Aorta (tissue), 5 donors: ENCODE data around the gene AMFR. TPM values are rescaled to one million over a fixed set of nuclear protein-coding genes. Genes with fewer than 3 reads are reported as not detected.

Experiments
- ATAC-seq: fragments of 200-7000 bp; cut with Tn5 transposase; one replicate; pipeline ENCODE4 v1.9.1; 2022; ENCODE audit warnings: moderate library complexity; ENCODE audit not compliant: low FRiP score
- DNase-seq, 2 donors: peaks; one replicate each; pipeline ENCODE4 v3.0.0-alpha.2; 2020
- H3K27ac ChIP-seq, 2 donors: one replicate each; pipeline ENCODE4 v1.5.1; 2013; ENCODE audit warnings: low read length in 2 of 2, mild to moderate bottlenecking in 2 of 2, moderate library complexity in 2 of 2, control low read depth in 1 of 2, inconsistent platforms in 1 of 2, low read depth in 1 of 2
- H3K27me3 ChIP-seq, 2 donors: one replicate each; pipeline ENCODE4 v1.6.1; 2013; ENCODE audit warnings: control low read depth in 1 of 2, low read length in 1 of 2, mild to moderate bottlenecking in 1 of 2, moderate library complexity in 1 of 2; ENCODE audit not compliant: insufficient read depth in 2 of 2, control insufficient read depth in 1 of 2
- H3K36me3 ChIP-seq, 2 donors: one replicate each; pipeline ENCODE4 v1.6.1; 2013; ENCODE audit warnings: control low read depth in 1 of 2, low read length in 1 of 2, mild to moderate bottlenecking in 1 of 2; ENCODE audit not compliant: insufficient read depth in 2 of 2, control insufficient read depth in 1 of 2
- H3K4me1 ChIP-seq, 2 donors: one replicate each; pipeline ENCODE4 v1.6.1; 2013; ENCODE audit warnings: low read length in 2 of 2, control low read depth in 1 of 2, mild to moderate bottlenecking in 1 of 2, moderate library complexity in 1 of 2; ENCODE audit not compliant: insufficient read depth in 2 of 2, control insufficient read depth in 1 of 2
- H3K4me3 ChIP-seq, 2 donors: one replicate each; pipeline ENCODE4 v1.5.1; 2013; ENCODE audit warnings: low read length in 2 of 2, control low read depth in 1 of 2, mild to moderate bottlenecking in 1 of 2
- H3K9me3 ChIP-seq: one replicate; pipeline ENCODE4 v1.6.1; 2013; ENCODE audit warnings: mild to moderate bottlenecking, low read length; ENCODE audit not compliant: control insufficient read depth
- WGBS, 2 donors: extraction: QIAGEN DNeasy Blood & Tissue Kit; methylation state at CpG; one replicate each; pipeline ENCODE4 v1.1.7; 2013; 5-methylcytosine and 5-hydroxymethylcytosine counted together
- intact Hi-C, 2 donors: fragments of 100-400 bp; cut with DNase I; formaldehyde crosslinking; loops; one replicate each; pipeline versions ENCODE4 v1.14.2 to v1.15.0; 2022
- long read RNA-seq, 2 donors: library from polyadenylated mRNA; unstranded; transcript quantifications; one replicate each; pipeline ENCODE4 v2.0.0, GENCODE V29; 2020 to 2021
- polyA plus RNA-seq, 2 donors: library from polyadenylated mRNA; stranded (reverse); fragments of 200-250 nt; gene quantifications; one replicate each; pipeline ENCODE4 v1.2.3, GENCODE V29; 2013
- total RNA-seq, 2 donors: library from RNA; stranded (reverse); fragmentation: NEBNext Ultra II Directional; extraction: Animal tissue kit (Norgen Biotek cat#: 25700); gene quantifications; one replicate each; pipeline ENCODE4 v1.2.1, GENCODE V29; 2021
- donor health status: healthy with polysubstance abuse.
- donor health status: Bipolar disorder and iron deficiency.
- donor health status: DM: no; HTN: no; CAD: no.
- donor health status: DM: no; HTN: no; CAD: no.
- donor health status: DM: yes; HTN: yes; CAD: no.

AMFR gene
- 100 to 1,000 TPM; 112 to 124 TPM for total RNA-seq
- polyA plus RNA-seq = 10 to 100 TPM; 34.6 to 66.1 TPM
- long read RNA-seq, donor 1, transcript AMFR-210 (2 exons, 1,230 nt) = minor isoform, 15 of 40 reads
- long read RNA-seq, donor 1, transcript AMFR-208 (1 exons, 1,844 nt) = major isoform, 16 of 40 reads
- long read RNA-seq, donor 1, partial matches to known transcripts = 4 of 40 reads
- long read RNA-seq, donor 1, other reads (novel, unspliced or antisense) = 2 of 40 reads
- long read RNA-seq, donor 2, transcript AMFR-208 (1 exons, 1,844 nt) = minor isoform, 10 of 80 reads
- long read RNA-seq, donor 2, transcript AMFR-201 (14 exons, 3,600 nt) = major isoform, 59 of 80 reads
- long read RNA-seq, donor 2, partial matches to known transcripts = 6 of 80 reads
- long read RNA-seq, donor 2, other reads (novel, unspliced or antisense) = 0 of 80 reads

- DNase-seq (peak; percentile 76 to 89), ATAC-seq (peak; percentile 95)
- Histone ChIP-seq H3K36me3 (no peaks in the 10 kb centered on the region), H3K27ac (peak within 1 kb of the TSS; percentile 94 to 98), H3K9me3 (no peaks in the 10 kb centered on the region), H3K4me3 (peak within 1 kb of the TSS; percentile 98 to 100), H3K4me1 (peaks cover 0 to 16% of the 10 kb centered on the region in 2 donors), H3K27me3 (no peaks in the 10 kb centered on the region)
- intact Hi-C loops = loop anchor here in 1 of 2 donors (10.0 kb wide), 1 partner anchor 231 kb away; the partner anchor contains the start of gene GNAO1
- WGBS, 2 donors = 0 to 1% methylated on average over 26 to 57 of the region's 57 CpGs
These were observed at the start of gene AMFR for GRCh38 chr16:56425439-56425832. Gene AMFR (minus strand): TSS chr16:56425545. CDS start chr16:56425327, 218 bp downstream.

DNA sequence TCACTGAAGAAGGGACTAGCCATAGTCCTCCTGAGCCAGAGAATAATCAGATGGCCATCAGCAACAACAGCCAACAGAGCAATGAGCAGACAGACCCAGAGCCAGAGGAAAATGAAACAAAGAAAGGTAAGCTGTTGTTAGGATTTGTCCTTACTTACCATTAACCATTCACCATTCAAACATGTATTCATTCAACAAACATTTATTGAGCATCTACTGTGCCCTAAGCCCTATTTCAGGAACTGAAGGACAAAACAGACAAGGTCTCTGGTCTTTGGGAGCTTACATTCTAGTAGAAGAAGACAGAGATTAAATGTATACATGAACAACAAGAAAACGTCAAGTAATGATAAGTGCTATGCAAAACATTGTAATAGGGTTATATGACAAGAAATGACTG lies 45.3 kb upstream of the AMFR start:
- no peak for DNase-seq
- Histone ChIP-seq H3K9me3 (no peaks in the 10 kb centered on the region), H3K36me3 (peaks cover 17 to 18% of the 10 kb centered on the region in 2 donors), H3K27me3 (no peaks in the 10 kb centered on the region), H3K4me1 (no peaks in the 10 kb centered on the region), H3K27ac (no peak overlapping the region), H3K4me3 (no peak overlapping the region)
- WGBS, 2 donors = 89 to 91% methylated on average over 1 of the region's 1 CpG
- ATAC-seq = no peak
- intact Hi-C loops = no loop called here

- Histone ChIP-seq H3K27me3 (no peaks in the 10 kb centered on the region), H3K4me1 (no peaks in the 10 kb centered on the region), H3K36me3 (peaks cover 17 to 18% of the 10 kb centered on the region in 2 donors), H3K4me3 (no peak overlapping the region), H3K9me3 (no peaks in the 10 kb centered on the region), H3K27ac (no peak overlapping the region)
- WGBS, 2 donors = 90 to 93% methylated on average over 3 of the region's 3 CpGs
- DNase-seq = no peak
- no peak for ATAC-seq
- intact Hi-C loops = no loop called here
These were observed 44.9 kb upstream of the AMFR start for GRCh38 chr16:56470232-56470631.

DNA sequence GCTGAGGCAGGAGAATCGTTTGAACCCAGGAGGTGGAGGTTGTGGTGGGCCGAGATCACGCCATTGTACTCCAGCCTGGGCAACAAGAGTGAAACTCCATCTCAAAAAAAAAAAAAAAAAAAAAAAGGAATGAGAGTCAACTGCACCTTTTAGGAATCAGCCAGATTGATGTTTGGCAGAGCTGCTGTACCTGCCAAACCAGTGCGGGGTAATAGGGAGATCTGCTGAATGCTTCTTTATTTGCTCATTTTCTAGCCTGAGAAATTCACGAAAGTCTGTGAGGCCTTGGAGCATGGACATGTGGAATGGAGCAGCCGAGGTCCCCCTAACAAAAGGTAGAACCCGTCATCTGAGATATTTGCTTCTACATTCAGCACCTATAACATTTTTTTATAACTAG lies 44.4 kb upstream of the AMFR start:
- Histone ChIP-seq H3K36me3 (peaks cover 16 to 17% of the 10 kb centered on the region in 2 donors), H3K27me3 (no peaks in the 10 kb centered on the region)
- intact Hi-C loops = no loop called here

GRCh38 chr16:56468800-56469199 lies 43.5 kb upstream of the AMFR start:
- Histone ChIP-seq H3K4me1 (no peaks in the 10 kb centered on the region), H3K4me3 (no peak overlapping the region), H3K27me3 (no peaks in the 10 kb centered on the region), H3K9me3 (no peaks in the 10 kb centered on the region), H3K27ac (no peak overlapping the region), H3K36me3 (peaks cover 15 to 17% of the 10 kb centered on the region in 2 donors)
- ATAC-seq = no peak
- no peak for DNase-seq
- intact Hi-C loops = no loop called here

More for the DNA sequence above, 44.4 kb upstream of the AMFR start:
- DNase-seq (no peak), ATAC-seq (no peak)
- no peaks in the 10 kb centered on the region for H3K4me1 ChIP-seq
- 91 to 93% methylated on average over 7 of the region's 7 CpGs for WGBS, 2 donors
- H3K4me3 ChIP-seq = no peak overlapping the region
- H3K9me3 ChIP-seq = no peaks in the 10 kb centered on the region
- H3K27ac ChIP-seq = no peak overlapping the region

GRCh38 chr16:56466344-56466743 lies 41.0 kb upstream of the AMFR start:
- whole genome bisulfite sequencing, 2 donors = 95 to 99% methylated on average over 2 of the region's 2 CpGs
- no peak overlapping the region for H3K27ac ChIP-seq
- ATAC-seq = no peak
- intact Hi-C loops = no loop called here
- no peak for DNase-seq
- H3K4me3 ChIP-seq = no peak overlapping the region
- no peaks in the 10 kb centered on the region for H3K9me3 ChIP-seq
- no peaks in the 10 kb centered on the region for H3K27me3 ChIP-seq
- H3K36me3 ChIP-seq = peaks cover 8 to 13% of the 10 kb centered on the region in 2 donors
- H3K4me1 ChIP-seq = no peaks in the 10 kb centered on the region

DNA sequence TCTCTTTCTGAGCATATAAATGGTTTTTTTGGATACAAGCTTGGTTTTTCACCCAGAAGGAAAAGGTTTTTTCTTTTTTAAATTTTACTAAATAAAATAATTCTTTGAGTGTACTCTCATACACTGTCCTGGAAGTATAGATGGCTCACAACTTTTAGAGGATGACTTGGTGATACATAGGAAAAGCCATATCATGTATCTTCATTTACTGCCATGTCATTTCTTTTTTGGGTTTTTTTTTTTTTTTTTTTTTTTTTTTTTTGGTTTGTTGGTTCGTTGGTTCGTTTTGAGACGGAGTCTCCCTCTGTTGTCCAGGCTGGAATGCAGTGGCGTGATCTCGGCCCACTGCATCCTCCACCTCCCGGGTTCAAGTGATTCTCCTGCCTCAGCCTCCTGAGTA lies 37.8 kb upstream of the AMFR start:
- H3K27ac ChIP-seq = no peak overlapping the region
- intact Hi-C loops = no loop called here
- H3K4me3 ChIP-seq = no peak overlapping the region
- no peaks in the 10 kb centered on the region for H3K9me3 ChIP-seq
- no peak for DNase-seq
- 91% methylated on average over 6 of the region's 6 CpGs for WGBS, 2 donors
- no peaks in the 10 kb centered on the region for H3K27me3 ChIP-seq
- ATAC-seq = no peak
- H3K4me1 ChIP-seq = no peaks in the 10 kb centered on the region
- peaks cover 7 to 8% of the 10 kb centered on the region in 2 donors for H3K36me3 ChIP-seq

DNA sequence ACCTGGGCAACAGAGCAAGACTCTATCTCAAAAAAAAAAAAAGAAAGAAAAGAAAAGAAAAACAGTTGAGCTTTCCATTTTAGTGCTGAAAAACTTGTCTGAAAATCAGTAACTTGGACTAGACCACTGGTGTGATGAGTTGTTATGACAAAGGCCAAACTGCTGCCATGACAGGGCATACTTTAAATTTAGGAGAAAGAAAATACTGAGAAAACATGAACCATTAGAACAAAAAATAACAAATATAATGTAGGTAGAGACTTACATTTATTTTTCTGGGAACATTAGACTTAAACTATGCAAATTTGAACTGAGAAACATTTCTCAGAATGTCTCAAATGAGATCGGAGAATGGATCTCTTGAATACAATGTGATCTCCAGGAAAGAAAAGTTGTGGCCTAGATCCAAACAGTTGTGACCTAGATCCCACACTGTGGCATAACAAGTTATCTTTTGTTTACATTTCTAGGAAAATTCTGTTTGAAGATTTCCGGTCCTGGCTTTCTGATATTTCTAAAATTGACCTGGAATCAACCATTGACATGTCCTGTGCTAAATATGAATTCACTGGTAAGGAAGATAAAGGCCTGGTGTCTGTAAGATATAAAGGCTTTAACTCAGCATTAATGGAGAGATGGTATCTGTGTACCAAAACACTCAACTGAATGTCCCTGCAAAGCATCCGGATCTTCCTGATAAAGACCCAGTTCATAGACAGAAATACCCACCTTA lies 36.9 kb upstream of the AMFR start:
- intact Hi-C loops = no loop called here
- Histone ChIP-seq H3K36me3 (peaks cover 7 to 8% of the 10 kb centered on the region in 2 donors), H3K27ac (no peak overlapping the region), H3K9me3 (no peaks in the 10 kb centered on the region), H3K27me3 (no peaks in the 10 kb centered on the region), H3K4me1 (no peaks in the 10 kb centered on the region), H3K4me3 (no peak overlapping the region)
- ATAC-seq (no peak), DNase-seq (no peak)
- 86 to 87% methylated on average over 3 of the region's 3 CpGs for WGBS, 2 donors
